HG03159 (cell line): ENCODE data around the gene PPP5C.
"Not testable (repeated sequence)": the region's sequence is repeated elsewhere in the genome, so short reads cannot be mapped to it uniquely, and the experiment has no call there.

Source experiments
- ATAC-seq: cut with Tn5 transposase; IDR thresholded peaks from one replicate; pipeline ENCODE4 v1.9.1; 2021; ENCODE audit warnings: mild to moderate bottlenecking, moderate library complexity; ENCODE audit not compliant: unreplicated experiment

Gene PPP5C

GRCh38 chr19:46404753-46405468 is 58.0 kb downstream of the PPP5C start:
- ATAC-seq: no peak

- ATAC-seq: no peak
These were observed 60.1 kb downstream of the PPP5C start for GRCh38 chr19:46406976-46407375.

GRCh38 chr19:46407856-46408663 is 61.2 kb downstream of the PPP5C start:
- ATAC-seq: no peak

- no peak for ATAC-seq
These were observed 61.8 kb downstream of the PPP5C start for GRCh38 chr19:46408664-46409039.

GRCh38 chr19:46409191-46409590 is 62.3 kb downstream of the PPP5C start:
- ATAC-seq: no peak

GRCh38 chr19:46410205-46411087 is 63.6 kb downstream of the PPP5C start:
- no peak for ATAC-seq

- no peak for ATAC-seq
These were observed 64.4 kb downstream of the PPP5C start for GRCh38 chr19:46411088-46411924.

GRCh38 chr19:46411925-46412649 is 65.2 kb downstream of the PPP5C start:
- no peak for ATAC-seq

GRCh38 chr19:46412650-46413261 is 65.9 kb downstream of the PPP5C start:
- no peak for ATAC-seq

GRCh38 chr19:46413262-46414031 is 66.6 kb downstream of the PPP5C start, which contains the start of gene CCDC8:
CCDC8 (minus strand) TSS chr19:46413564; CDS start chr19:46412810, 754 bp downstream.
- ATAC-seq: no peak

GRCh38 chr19:46414899-46415298 is 68.0 kb downstream of the PPP5C start:
- not testable (repeated sequence) for ATAC-seq

GRCh38 chr19:46415804-46416709 is 69.2 kb downstream of the PPP5C start:
- ATAC-seq: not testable (repeated sequence)

- ATAC-seq: no peak
These were observed 73.2 kb downstream of the PPP5C start for GRCh38 chr19:46420056-46420455.

- no peak for ATAC-seq
These were observed 75.5 kb downstream of the PPP5C start for GRCh38 chr19:46422344-46422743.

GRCh38 chr19:46423188-46423587 is 76.3 kb downstream of the PPP5C start:
- no peak for ATAC-seq

GRCh38 chr19:46426035-46426505 is 79.2 kb downstream of the PPP5C start:
- ATAC-seq: no peak

- no peak for ATAC-seq
These were observed 79.7 kb downstream of the PPP5C start for GRCh38 chr19:46426506-46427162.
